Activated naive CD4-positive, alpha-beta T cell treated with anti-CD3 and anti-CD28 coated beads for 36 hours (primary cell): ENCODE data around the gene GPR42. TPM values are rescaled to one million over a fixed set of nuclear protein-coding genes. Genes with fewer than 3 reads are reported as not detected.

Experiments used
- microRNA-seq: library from miRNA; unstranded; fragments of <30 nt; microRNA quantifications from one replicate; pipeline ENCODE4 v1.2.0, GENCODE V29; 2022; ENCODE audit warnings: borderline microRNAs expressed, borderline replicate concordance
- total RNA-seq, 2 experiments: library from RNA; stranded (reverse); gene quantifications; one replicate each; pipeline ENCODE4 v1.2.3, GENCODE V29; 2021

Gene GPR42
- total RNA-seq, 2 experiments from 2014 or later: 0.17 to 0.30 TPM

Small RNA genes lying within 50 kb of the gene (microRNA-seq; reads per million reads assigned to microRNA genes)
- not detected for gene MIR5196

Other genes with a start within 250 kb of the GPR42 start
- 1 to 10 TPM; 1.1 to 1.7 TPM for gene LGI4, start 236.0 kb upstream of the GPR42 start, total RNA-seq
- 1 to 10 TPM; 3.3 to 3.4 TPM for gene FXYD1, start 232.2 kb upstream of the GPR42 start, total RNA-seq
- gene FXYD7, start 227.8 kb upstream of the GPR42 start, total RNA-seq: 1 to 10 TPM in 1 of 2 experiments, under 1 TPM in 1; 0.54 to 1.2 TPM
- gene FXYD5, start 216.3 kb upstream of the GPR42 start, total RNA-seq: 100 to 1,000 TPM; 289 to 294 TPM
- not detected for gene FAM187B, start 142.3 kb upstream of the GPR42 start, total RNA-seq
- gene LSR, start 122.1 kb upstream of the GPR42 start, total RNA-seq: 10 to 100 TPM in 1 of 2 experiments, 1 to 10 TPM in 1; 8.2 to 11.2 TPM
- 100 to 1,000 TPM; 136 to 144 TPM for gene USF2, start 102.1 kb upstream of the GPR42 start, total RNA-seq
- under 1 TPM; 0.19 to 0.86 TPM for gene HAMP, start 88.5 kb upstream of the GPR42 start, total RNA-seq
- gene MAG, start 78.9 kb upstream of the GPR42 start, total RNA-seq: under 1 TPM; 0.19 to 0.77 TPM
- 1 to 10 TPM; 2.0 to 2.6 TPM for gene CD22, start 41.9 kb upstream of the GPR42 start, total RNA-seq
- under 1 TPM in 1 of 2 experiments, not detected in 1; 0.10 TPM for gene FFAR1, start 23.2 kb upstream of the GPR42 start, total RNA-seq
- 1 to 10 TPM; 4.9 to 5.3 TPM for gene FFAR3, start 12.6 kb upstream of the GPR42 start, total RNA-seq
- not detected for gene FFAR2, start 77.2 kb downstream of the GPR42 start, total RNA-seq
- gene KRTDAP, start 119.4 kb downstream of the GPR42 start, total RNA-seq: not detected
- gene DMKN, start 142.6 kb downstream of the GPR42 start, total RNA-seq: 1 to 10 TPM in 1 of 2 experiments, under 1 TPM in 1; 0.86 to 1.7 TPM
- not detected for gene SBSN, start 157.2 kb downstream of the GPR42 start, total RNA-seq
- not detected for gene GAPDHS, start 162.4 kb downstream of the GPR42 start, total RNA-seq
- 10 to 100 TPM; 63.1 to 63.4 TPM for gene TMEM147, start 174.6 kb downstream of the GPR42 start, total RNA-seq
- gene ATP4A, start 192.6 kb downstream of the GPR42 start, total RNA-seq: not detected
- gene PMIS2, start 215.1 kb downstream of the GPR42 start, total RNA-seq: not detected
- gene HAUS5, start 241.7 kb downstream of the GPR42 start, total RNA-seq: 10 to 100 TPM; 40.4 to 42.5 TPM